Measurements from ENCODE around the gene FBXO47.

DNA sequence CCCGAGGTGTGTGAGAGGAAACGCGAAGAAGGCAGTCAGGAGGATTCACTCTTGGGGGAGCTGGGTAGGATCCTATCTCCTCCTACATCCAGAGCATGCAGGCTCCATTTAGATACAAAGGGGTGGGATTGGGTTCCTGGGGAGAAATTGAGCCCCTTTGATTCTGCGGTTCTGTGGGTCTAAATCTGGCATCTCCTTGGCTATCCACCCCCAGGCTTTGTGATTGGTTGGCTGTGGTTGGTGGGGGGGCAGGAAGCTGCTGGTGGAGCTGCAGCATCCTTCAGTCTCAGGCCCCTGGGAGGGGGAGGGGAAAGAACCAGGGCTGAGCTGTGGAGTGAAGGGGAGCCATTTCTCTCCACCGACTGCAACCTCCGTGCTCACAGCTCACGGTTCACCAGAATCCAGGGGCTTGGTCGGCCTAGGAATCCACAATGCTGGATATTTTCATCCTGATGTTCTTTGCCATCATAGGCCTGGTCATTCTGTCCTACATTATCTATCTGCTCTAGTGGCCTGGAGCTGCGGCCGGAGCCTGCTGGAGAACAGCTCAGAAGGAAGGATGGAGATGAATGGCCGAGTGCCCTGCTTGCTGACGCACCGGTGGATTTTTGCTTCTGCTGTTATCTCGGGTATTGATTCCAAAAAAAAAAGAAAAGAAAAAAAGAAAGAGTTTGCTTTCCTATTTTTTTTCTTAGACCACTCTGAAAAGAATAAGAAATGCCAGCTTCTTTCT lies 41.8 kb downstream of the FBXO47 start, which contains the start of gene LASP1NB:
- TF ChIP-seq POLR2AphosphoS5 (IDR thresholded peaks at IDR 0.05; ENCODE audit: borderline replicate concordance, low read depth, low read length) (no peak), EZH2 (IDR thresholded peaks at IDR 0.05) (no peak)
